ENCODE measurements around the gene SLC39A13.

DNA sequence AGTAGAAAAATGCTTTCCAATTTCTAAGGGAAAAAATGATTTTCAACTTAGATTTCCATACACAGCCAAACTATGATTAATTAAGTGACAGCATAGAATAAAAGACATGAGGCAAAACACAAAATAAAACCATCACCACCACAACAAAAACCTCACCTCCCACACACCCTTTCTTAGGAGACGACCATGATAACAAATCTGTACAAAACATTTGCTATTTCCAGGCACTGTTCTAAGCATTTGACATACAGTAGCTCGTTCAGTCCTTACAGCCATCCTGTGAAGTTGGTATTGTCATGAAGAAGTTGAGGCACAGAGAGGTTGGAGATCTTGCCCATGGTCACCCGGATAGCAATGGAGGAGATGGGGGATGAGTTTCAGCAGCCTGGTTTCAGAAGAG lies 38.7 kb upstream of the SLC39A13 start:
- TF ChIP-seq, protein P1, sequence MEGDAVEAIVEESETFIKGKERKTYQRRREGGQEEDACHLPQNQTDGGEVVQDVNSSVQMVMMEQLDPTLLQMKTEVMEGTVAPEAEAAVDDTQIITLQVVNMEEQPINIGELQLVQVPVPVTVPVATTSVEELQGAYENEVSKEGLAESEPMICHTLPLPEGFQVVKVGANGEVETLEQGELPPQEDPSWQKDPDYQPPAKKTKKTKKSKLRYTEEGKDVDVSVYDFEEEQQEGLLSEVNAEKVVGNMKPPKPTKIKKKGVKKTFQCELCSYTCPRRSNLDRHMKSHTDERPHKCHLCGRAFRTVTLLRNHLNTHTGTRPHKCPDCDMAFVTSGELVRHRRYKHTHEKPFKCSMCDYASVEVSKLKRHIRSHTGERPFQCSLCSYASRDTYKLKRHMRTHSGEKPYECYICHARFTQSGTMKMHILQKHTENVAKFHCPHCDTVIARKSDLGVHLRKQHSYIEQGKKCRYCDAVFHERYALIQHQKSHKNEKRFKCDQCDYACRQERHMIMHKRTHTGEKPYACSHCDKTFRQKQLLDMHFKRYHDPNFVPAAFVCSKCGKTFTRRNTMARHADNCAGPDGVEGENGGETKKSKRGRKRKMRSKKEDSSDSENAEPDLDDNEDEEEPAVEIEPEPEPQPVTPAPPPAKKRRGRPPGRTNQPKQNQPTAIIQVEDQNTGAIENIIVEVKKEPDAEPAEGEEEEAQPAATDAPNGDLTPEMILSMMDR (IDR thresholded peaks at IDR 0.05; ENCODE audit: borderline replicate concordance, extremely low read depth, low read length, poor library complexity, severe bottlenecking) = no peak
- no peak for TF ChIP-seq EZH2 (IDR thresholded peaks at IDR 0.05; ENCODE audit: borderline replicate concordance, low read depth, low read length, severe bottlenecking)
